Measurements from ENCODE around the gene IFNA10. TPM values are rescaled to one million over a fixed set of nuclear protein-coding genes. Genes with fewer than 3 reads are reported as not detected.
"Not testable (repeated sequence)": the region's sequence is repeated elsewhere in the genome, so short reads cannot be mapped to it uniquely, and the experiment has no call there.

IFNA10 gene
- polyA plus RNA-seq, 2 donors: not detected

- H3K9me3 ChIP-seq (ENCODE audit: control insufficient read depth in 2 of 2, insufficient read depth in 1 of 2, low read depth in 1 of 2, low read length in 1 of 2); H3K4me3 ChIP-seq (ENCODE audit: low read depth in 1 of 2, low read length in 2 of 2); H3K27me3 ChIP-seq (ENCODE audit: control insufficient read depth in 1 of 2, insufficient read depth in 2 of 2, low read length in 2 of 2); H3K27ac ChIP-seq (ENCODE audit: low read depth in 2 of 2, low read length in 1 of 2); H3K4me1 ChIP-seq (ENCODE audit: control insufficient read depth in 2 of 2, insufficient read depth in 2 of 2, low read length in 1 of 2); H3K36me3 ChIP-seq (ENCODE audit: control insufficient read depth in 2 of 2, insufficient read depth in 2 of 2, low read length in 1 of 2): not testable (repeated sequence)
- 38 to 41% methylated on average over 6 of the region's 6 CpGs for WGBS, 2 donors
Observed at GRCh38 chr9:21194867-21195776, 11.8 kb downstream of the IFNA10 start.

- WGBS, 2 donors: 82 to 86% methylated on average over 3 of the region's 3 CpGs
- H3K4me3 ChIP-seq (ENCODE audit: low read depth in 1 of 2, low read length in 2 of 2); H3K27ac ChIP-seq (ENCODE audit: low read depth in 2 of 2, low read length in 1 of 2); H3K4me1 ChIP-seq (ENCODE audit: control insufficient read depth in 2 of 2, insufficient read depth in 2 of 2, low read length in 1 of 2); H3K27me3 ChIP-seq (ENCODE audit: control insufficient read depth in 1 of 2, insufficient read depth in 2 of 2, low read length in 2 of 2); H3K36me3 ChIP-seq (ENCODE audit: control insufficient read depth in 2 of 2, insufficient read depth in 2 of 2, low read length in 1 of 2); H3K9me3 ChIP-seq (ENCODE audit: control insufficient read depth in 2 of 2, insufficient read depth in 1 of 2, low read depth in 1 of 2, low read length in 1 of 2): not testable (repeated sequence)
Observed at GRCh38 chr9:21187487-21187886, 19.5 kb downstream of the IFNA10 start, which contains the start of gene IFNA4. Gene IFNA4 (minus strand): TSS chr9:21187587. CDS start chr9:21187531, 56 bp downstream.

- not testable (repeated sequence) for H3K27ac ChIP-seq (ENCODE audit: low read depth in 2 of 2, low read length in 1 of 2); H3K4me3 ChIP-seq (ENCODE audit: low read depth in 1 of 2, low read length in 2 of 2); H3K4me1 ChIP-seq (ENCODE audit: control insufficient read depth in 2 of 2, insufficient read depth in 2 of 2, low read length in 1 of 2); H3K36me3 ChIP-seq (ENCODE audit: control insufficient read depth in 2 of 2, insufficient read depth in 2 of 2, low read length in 1 of 2); H3K9me3 ChIP-seq (ENCODE audit: control insufficient read depth in 2 of 2, insufficient read depth in 1 of 2, low read depth in 1 of 2, low read length in 1 of 2); H3K27me3 ChIP-seq (ENCODE audit: control insufficient read depth in 1 of 2, insufficient read depth in 2 of 2, low read length in 2 of 2)
- 43 to 49% methylated on average over 4 of the region's 4 CpGs for WGBS, 2 donors
Observed at GRCh38 chr9:21182810-21183736, 23.9 kb downstream of the IFNA10 start.

DNA sequence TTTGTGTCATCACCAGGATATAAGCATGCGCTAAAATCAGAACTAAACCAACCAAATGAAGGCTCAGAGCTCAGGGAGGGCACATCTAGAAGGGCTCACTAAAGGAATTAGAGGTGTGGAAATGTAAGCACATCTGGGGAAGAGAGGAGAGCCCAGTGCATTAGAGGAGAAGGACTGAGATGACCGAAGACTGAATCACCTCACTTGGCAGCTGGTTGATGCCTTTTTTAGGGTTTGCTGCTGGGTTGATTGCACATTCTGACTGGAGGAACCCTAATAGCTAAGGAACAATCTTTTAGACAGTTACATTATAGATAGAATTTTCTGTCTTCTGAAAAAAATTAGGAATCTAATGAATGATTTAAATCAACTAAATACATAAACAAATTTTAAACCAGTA lies 32.3 kb downstream of the IFNA10 start:
- no peaks in the 10 kb centered on the region for H3K4me1 ChIP-seq (ENCODE audit: control insufficient read depth in 2 of 2, insufficient read depth in 2 of 2, low read length in 1 of 2)
- no peaks in the 10 kb centered on the region for H3K9me3 ChIP-seq (ENCODE audit: control insufficient read depth in 2 of 2, insufficient read depth in 1 of 2, low read depth in 1 of 2, low read length in 1 of 2)
- WGBS, 2 donors: 82 to 90% methylated on average over 2 of the region's 2 CpGs
- H3K36me3 ChIP-seq (ENCODE audit: control insufficient read depth in 2 of 2, insufficient read depth in 2 of 2, low read length in 1 of 2): no peaks in the 10 kb centered on the region
- H3K27me3 ChIP-seq (ENCODE audit: control insufficient read depth in 1 of 2, insufficient read depth in 2 of 2, low read length in 2 of 2): no peaks in the 10 kb centered on the region
- H3K27ac ChIP-seq (ENCODE audit: low read depth in 2 of 2, low read length in 1 of 2): no peak overlapping the region
- no peak overlapping the region for H3K4me3 ChIP-seq (ENCODE audit: low read depth in 1 of 2, low read length in 2 of 2)

DNA sequence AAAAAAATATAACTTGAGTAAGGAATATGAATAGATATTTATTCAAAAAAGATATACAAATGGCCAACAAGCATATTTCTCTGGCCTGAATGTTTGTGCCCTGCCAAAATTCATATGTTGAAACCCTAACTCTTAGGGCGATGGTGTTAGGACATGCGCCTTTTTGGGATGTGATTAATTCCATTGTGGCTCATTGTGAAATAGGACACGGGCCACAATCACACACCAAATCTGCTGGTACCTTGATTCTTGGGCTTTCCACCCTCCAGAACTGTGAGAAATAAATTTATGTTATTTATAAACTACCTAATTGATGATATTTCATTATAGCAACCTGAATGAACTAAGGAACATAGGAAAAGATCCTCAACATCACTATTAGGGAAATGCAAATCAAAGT lies 34.8 kb downstream of the IFNA10 start:
- WGBS, 2 donors: 84 to 85% methylated on average over 3 of the region's 3 CpGs
- Histone ChIP-seq H3K36me3 (ENCODE audit: control insufficient read depth in 2 of 2, insufficient read depth in 2 of 2, low read length in 1 of 2) (no peaks in the 10 kb centered on the region), H3K27me3 (ENCODE audit: control insufficient read depth in 1 of 2, insufficient read depth in 2 of 2, low read length in 2 of 2) (no peaks in the 10 kb centered on the region), H3K27ac (ENCODE audit: low read depth in 2 of 2, low read length in 1 of 2) (no peak overlapping the region), H3K9me3 (ENCODE audit: control insufficient read depth in 2 of 2, insufficient read depth in 1 of 2, low read depth in 1 of 2, low read length in 1 of 2) (no peaks in the 10 kb centered on the region), H3K4me3 (ENCODE audit: low read depth in 1 of 2, low read length in 2 of 2) (no peak overlapping the region), H3K4me1 (ENCODE audit: control insufficient read depth in 2 of 2, insufficient read depth in 2 of 2, low read length in 1 of 2) (no peaks in the 10 kb centered on the region)

- no peaks in the 10 kb centered on the region for H3K4me1 ChIP-seq (ENCODE audit: control insufficient read depth in 2 of 2, insufficient read depth in 2 of 2, low read length in 1 of 2)
- no peaks in the 10 kb centered on the region for H3K27me3 ChIP-seq (ENCODE audit: control insufficient read depth in 1 of 2, insufficient read depth in 2 of 2, low read length in 2 of 2)
- no peak overlapping the region for H3K4me3 ChIP-seq (ENCODE audit: low read depth in 1 of 2, low read length in 2 of 2)
- no peaks in the 10 kb centered on the region for H3K36me3 ChIP-seq (ENCODE audit: control insufficient read depth in 2 of 2, insufficient read depth in 2 of 2, low read length in 1 of 2)
- no peak overlapping the region for H3K27ac ChIP-seq (ENCODE audit: low read depth in 2 of 2, low read length in 1 of 2)
- 76 to 85% methylated on average over 1 of the region's 1 CpG for WGBS, 2 donors
- H3K9me3 ChIP-seq (ENCODE audit: control insufficient read depth in 2 of 2, insufficient read depth in 1 of 2, low read depth in 1 of 2, low read length in 1 of 2): no peaks in the 10 kb centered on the region
Observed at GRCh38 chr9:21171351-21171750, 35.6 kb downstream of the IFNA10 start.

DNA sequence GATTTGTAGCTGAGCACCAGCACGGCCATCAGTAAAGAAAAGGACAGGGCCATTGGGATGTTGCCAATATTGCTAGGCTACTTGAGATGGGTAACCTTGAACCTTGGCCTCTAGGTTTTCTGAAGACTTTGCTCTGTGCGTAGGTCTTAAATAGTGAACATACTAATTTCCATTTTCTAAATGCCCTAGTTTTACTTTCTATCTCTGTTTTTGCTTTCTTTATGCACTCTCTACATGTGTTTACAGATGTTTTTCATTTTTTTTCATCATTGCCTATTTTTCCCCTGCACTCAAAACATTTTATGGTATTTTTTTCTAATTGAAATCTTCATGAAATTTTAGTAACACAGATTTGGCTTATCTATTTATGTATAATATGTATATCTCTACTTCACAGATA lies 40.4 kb downstream of the IFNA10 start, which contains the start of gene IFNA21:
TSS of gene IFNA21 (minus strand) at position 101 of the 400 bp plus-strand sequence. CDS start at position 53, 48 bp downstream.
- not testable (repeated sequence) for H3K27ac ChIP-seq (ENCODE audit: low read depth in 2 of 2, low read length in 1 of 2); H3K36me3 ChIP-seq (ENCODE audit: control insufficient read depth in 2 of 2, insufficient read depth in 2 of 2, low read length in 1 of 2); H3K4me1 ChIP-seq (ENCODE audit: control insufficient read depth in 2 of 2, insufficient read depth in 2 of 2, low read length in 1 of 2); H3K9me3 ChIP-seq (ENCODE audit: control insufficient read depth in 2 of 2, insufficient read depth in 1 of 2, low read depth in 1 of 2, low read length in 1 of 2); H3K27me3 ChIP-seq (ENCODE audit: control insufficient read depth in 1 of 2, insufficient read depth in 2 of 2, low read length in 2 of 2); H3K4me3 ChIP-seq (ENCODE audit: low read depth in 1 of 2, low read length in 2 of 2)
- WGBS, 2 donors: 73 to 88% methylated on average over 2 of the region's 2 CpGs

- Histone ChIP-seq H3K4me3 (ENCODE audit: low read depth in 1 of 2, low read length in 2 of 2) (no peak overlapping the region), H3K36me3 (ENCODE audit: control insufficient read depth in 2 of 2, insufficient read depth in 2 of 2, low read length in 1 of 2) (no peaks in the 10 kb centered on the region), H3K27ac (ENCODE audit: low read depth in 2 of 2, low read length in 1 of 2) (no peak overlapping the region), H3K4me1 (ENCODE audit: control insufficient read depth in 2 of 2, insufficient read depth in 2 of 2, low read length in 1 of 2) (no peaks in the 10 kb centered on the region), H3K9me3 (ENCODE audit: control insufficient read depth in 2 of 2, insufficient read depth in 1 of 2, low read depth in 1 of 2, low read length in 1 of 2) (no peaks in the 10 kb centered on the region), H3K27me3 (ENCODE audit: control insufficient read depth in 1 of 2, insufficient read depth in 2 of 2, low read length in 2 of 2) (no peaks in the 10 kb centered on the region)
- 86 to 92% methylated on average over 1 of the region's 1 CpG for WGBS, 2 donors
Observed at GRCh38 chr9:21165516-21165915, 41.4 kb downstream of the IFNA10 start.

- H3K27me3 ChIP-seq (ENCODE audit: control insufficient read depth in 1 of 2, insufficient read depth in 2 of 2, low read length in 2 of 2): no peaks in the 10 kb centered on the region
- no peaks in the 10 kb centered on the region for H3K36me3 ChIP-seq (ENCODE audit: control insufficient read depth in 2 of 2, insufficient read depth in 2 of 2, low read length in 1 of 2)
- no peaks in the 10 kb centered on the region for H3K4me1 ChIP-seq (ENCODE audit: control insufficient read depth in 2 of 2, insufficient read depth in 2 of 2, low read length in 1 of 2)
- 5 to 9% methylated on average over 1 of the region's 1 CpG for WGBS, 2 donors
- no peaks in the 10 kb centered on the region for H3K9me3 ChIP-seq (ENCODE audit: control insufficient read depth in 2 of 2, insufficient read depth in 1 of 2, low read depth in 1 of 2, low read length in 1 of 2)
- no peak overlapping the region for H3K4me3 ChIP-seq (ENCODE audit: low read depth in 1 of 2, low read length in 2 of 2)
- no peak overlapping the region for H3K27ac ChIP-seq (ENCODE audit: low read depth in 2 of 2, low read length in 1 of 2)
Observed at GRCh38 chr9:21160178-21160577, 46.8 kb downstream of the IFNA10 start.

Data from esophagus (tissue), 2 donors.